Testis (tissue), 3 donors: ENCODE data around the gene RSPH10B2. TPM values are rescaled to one million over a fixed set of nuclear protein-coding genes. Genes with fewer than 3 reads are reported as not detected.
"Not testable (repeated sequence)": the region's sequence is repeated elsewhere in the genome, so short reads cannot be mapped to it uniquely, and the experiment has no call there.

Experiments used
- DNase-seq: peaks from one replicate; pipeline ENCODE4 v3.0.0-alpha.2; 2019
- H3K27ac ChIP-seq, 2 donors: fragments of 200-600 bp; sonication (generic); one replicate each; pipeline ENCODE4 v1.5.1; 2019
- H3K27me3 ChIP-seq: fragments of 200-600 bp; sonication (generic); one replicate; pipeline ENCODE4 v1.5.1; 2019
- H3K36me3 ChIP-seq: fragments of 200-600 bp; sonication (generic); one replicate; pipeline ENCODE4 v1.5.1; 2017; ENCODE audit warnings: low read depth; ENCODE audit errors: missing control alignments
- H3K4me1 ChIP-seq: fragments of 200-600 bp; sonication (generic); one replicate; pipeline ENCODE4 v1.5.1; 2019
- H3K4me3 ChIP-seq, 2 donors: fragments of 200-600 bp; sonication (generic); one replicate each; pipeline ENCODE4 v1.5.1; 2017 to 2019
- H3K9me3 ChIP-seq: fragments of 200-600 bp; sonication (generic); one replicate; pipeline ENCODE4 v1.5.1; 2017
- WGBS, 2 donors: methylation state at CpG; one replicate each; pipeline ENCODE4 v1.1.5; 2018; 5-methylcytosine and 5-hydroxymethylcytosine counted together
- intact Hi-C: fragments of 100-400 bp; cut with DNase I; formaldehyde crosslinking; loops from one replicate; pipeline ENCODE4 v1.15.1; 2023; ENCODE audit warnings: low total_unique reads
- polyA plus RNA-seq: library from polyadenylated mRNA; stranded (reverse); fragments of 350-450 nt; fragmentation: Illumina TruSeq; extraction: RNeasy Lipid Tissue Mini Kit (QIAGEN cat#74804); gene quantifications from one replicate; pipeline ENCODE4 v1.2.3, GENCODE V29; 2014; ENCODE audit warnings: low read depth, low replicate concordance; ENCODE audit not compliant: insufficient read depth
- total RNA-seq, 2 donors: library from RNA; depleted of rRNA; stranded (reverse); fragments of >200 nt; gene quantifications; one replicate each; pipeline ENCODE4 v1.2.3, GENCODE V29; 2016

Gene RSPH10B2
- total and polyA plus RNA-seq, 3 donors from 2014 or later, result 24.3 to 61.3 (median 55.8) TPM

DNA sequence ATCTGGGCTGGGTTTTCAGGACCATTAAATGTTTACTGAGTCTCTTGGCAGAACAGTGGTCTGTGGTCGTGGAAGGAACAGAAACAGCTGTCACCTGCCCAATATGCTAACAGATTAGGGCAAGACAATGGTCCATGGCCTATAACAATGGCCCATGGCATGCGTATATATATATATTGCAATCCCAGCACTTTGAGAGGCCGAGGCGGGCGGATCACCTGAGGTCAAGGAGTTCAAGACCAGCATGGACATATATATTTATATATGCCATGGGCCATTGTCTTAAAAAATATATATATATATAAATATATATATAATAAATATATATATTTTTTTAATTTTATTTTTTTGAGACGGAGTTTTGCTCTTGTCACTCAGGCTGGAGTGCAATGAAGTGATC is 27.7 kb downstream of the RSPH10B2 start:
- H3K9me3 ChIP-seq, H3K27me3 ChIP-seq, H3K4me3 ChIP-seq, H3K4me1 ChIP-seq, H3K27ac ChIP-seq, DNase-seq, intact Hi-C loops, H3K36me3 ChIP-seq: not testable (repeated sequence)
- WGBS, 2 donors, result 87% methylated on average over 6 of the region's 6 CpGs; no CpG with 5 or more reads in 1 of the 2 donors

DNA sequence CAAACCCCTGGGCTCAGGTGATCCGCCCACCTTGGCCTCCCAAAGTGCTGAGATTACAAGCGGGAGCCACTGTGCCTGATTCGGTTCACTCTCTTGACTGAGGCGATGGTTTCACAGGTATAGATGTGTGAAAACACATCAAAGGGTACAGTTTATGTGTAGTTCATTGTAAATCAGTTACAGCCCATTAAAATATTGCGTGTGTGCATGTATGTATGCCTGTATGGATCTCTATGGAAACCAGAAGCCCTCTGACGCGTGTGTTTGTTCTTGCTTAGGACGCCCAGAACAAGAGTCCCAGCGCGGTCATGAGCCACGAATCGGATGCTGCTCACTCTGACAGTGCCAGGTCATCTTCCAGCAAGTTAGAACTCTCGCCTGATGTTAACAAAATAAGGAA is 35.5 kb downstream of the RSPH10B2 start:
- H3K36me3 ChIP-seq, DNase-seq, H3K9me3 ChIP-seq, intact Hi-C loops, H3K4me3 ChIP-seq, H3K27me3 ChIP-seq, H3K27ac ChIP-seq, H3K4me1 ChIP-seq: not testable (repeated sequence)
- no CpG with 5 or more reads among the region's 13 CpGs for WGBS, 2 donors

DNA sequence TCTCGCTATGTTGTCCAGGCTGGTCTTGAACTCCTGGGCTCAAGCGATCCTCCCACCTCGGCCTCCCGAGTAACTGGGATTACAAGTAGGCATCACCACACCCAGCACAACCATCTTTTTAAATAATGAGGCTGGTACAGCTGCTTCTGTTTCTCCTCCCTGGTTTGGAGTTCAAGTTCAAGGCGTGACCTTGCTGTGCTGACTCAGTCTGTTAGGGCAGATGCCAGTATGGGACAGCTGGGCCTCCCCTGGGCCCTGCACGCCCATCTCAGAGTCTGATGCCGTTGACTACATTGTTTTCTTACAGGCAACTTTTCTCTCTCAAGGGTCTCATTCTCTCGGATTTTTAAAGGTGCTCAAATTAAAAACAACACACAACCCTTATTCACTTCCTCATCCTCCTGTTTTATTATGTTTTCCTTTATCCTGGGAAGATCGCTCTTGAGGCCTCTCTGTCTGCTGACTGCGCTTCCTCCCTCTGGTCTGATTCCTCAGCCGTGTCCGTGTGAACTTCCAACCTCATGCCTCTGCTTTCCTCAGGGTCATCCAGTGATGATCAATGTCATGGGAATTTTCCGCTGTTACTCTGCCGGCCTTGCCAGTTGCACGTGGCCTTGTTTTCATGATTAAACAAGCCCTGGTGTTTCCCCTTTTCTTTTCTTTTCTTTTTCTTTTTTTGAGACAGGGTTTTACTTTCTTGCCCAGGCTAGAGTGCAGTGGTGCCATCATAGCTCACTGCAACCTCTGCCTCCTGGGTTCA is 38.4 kb downstream of the RSPH10B2 start:
- H3K4me1 ChIP-seq, H3K27ac ChIP-seq, H3K9me3 ChIP-seq, H3K36me3 ChIP-seq, H3K4me3 ChIP-seq, intact Hi-C loops, H3K27me3 ChIP-seq: not testable (repeated sequence)
- peak; percentile 44 for DNase-seq
- WGBS, 2 donors, result 28 to 80% methylated on average over 3 to 4 of the region's 15 CpGs

DNA sequence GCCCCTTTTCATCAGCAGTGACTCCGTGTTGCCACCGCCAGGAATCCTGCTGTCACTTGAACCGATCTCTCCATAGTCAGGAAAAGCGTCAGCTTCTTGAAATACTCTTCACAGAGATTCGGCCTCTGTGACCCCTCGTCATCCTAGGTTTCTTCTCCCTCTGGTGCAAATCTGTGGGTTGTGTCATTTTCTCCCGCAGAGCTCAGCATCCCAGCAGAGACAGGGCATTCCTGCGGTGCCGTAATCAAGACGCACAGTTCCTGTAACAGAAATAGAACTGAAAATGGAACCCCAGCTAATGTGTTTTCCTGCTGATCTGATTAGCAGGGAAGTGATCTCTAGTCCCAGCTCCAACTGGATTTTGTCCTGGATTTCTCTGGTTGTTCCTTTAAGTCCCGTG is 40.4 kb downstream of the RSPH10B2 start:
- H3K4me1 ChIP-seq, H3K27ac ChIP-seq, H3K36me3 ChIP-seq, DNase-seq, H3K9me3 ChIP-seq, H3K27me3 ChIP-seq, H3K4me3 ChIP-seq, intact Hi-C loops: not testable (repeated sequence)
- 100% methylated on average over 3 to 4 of the region's 11 CpGs for WGBS, 2 donors

DNA sequence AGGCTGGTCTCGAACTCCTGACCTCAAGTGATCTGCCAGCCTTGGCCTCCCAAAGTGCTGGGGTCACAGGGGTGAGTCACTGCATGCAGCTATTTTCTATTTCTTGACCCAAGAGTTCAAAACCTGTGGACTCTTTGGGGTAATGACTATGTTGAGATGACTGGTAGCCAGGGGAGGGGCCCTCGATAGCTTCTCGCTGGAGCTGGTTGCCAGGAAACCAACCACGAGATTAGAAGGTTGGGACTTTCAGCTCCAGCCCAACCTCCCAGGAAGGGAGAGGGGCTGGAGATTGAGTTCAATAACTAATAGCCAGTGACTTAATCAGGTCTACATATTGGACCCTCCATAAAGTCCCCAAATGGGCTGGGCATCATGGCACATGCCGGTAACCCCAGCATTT is 43.3 kb downstream of the RSPH10B2 start:
- H3K9me3 ChIP-seq, H3K27ac ChIP-seq, H3K4me1 ChIP-seq, H3K36me3 ChIP-seq, H3K27me3 ChIP-seq, intact Hi-C loops, H3K4me3 ChIP-seq, DNase-seq: not testable (repeated sequence)
- 75 to 79% methylated on average over 5 of the region's 5 CpGs for WGBS, 2 donors

DNA sequence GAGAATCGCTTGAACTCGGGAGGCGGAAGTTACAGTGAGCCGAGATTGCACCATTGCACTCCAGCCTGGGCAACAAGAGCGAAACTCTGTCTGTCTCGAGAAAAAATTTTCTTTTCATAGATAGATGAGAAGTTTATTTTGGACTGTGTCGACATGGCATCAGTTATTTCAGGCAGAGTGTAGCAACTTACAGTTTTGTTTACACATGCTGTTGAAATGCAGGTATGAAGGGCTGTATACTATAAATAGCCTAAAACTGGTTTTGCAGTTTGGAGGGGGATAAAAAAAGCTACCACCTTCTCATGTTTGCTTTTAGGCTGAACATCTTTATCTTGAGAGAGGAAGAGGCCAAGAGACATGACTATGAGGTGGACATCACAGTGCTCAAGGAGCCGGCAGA is 44.1 kb downstream of the RSPH10B2 start:
- no CpG with 5 or more reads among the region's 8 CpGs for WGBS, 2 donors
- DNase-seq, H3K27ac ChIP-seq, intact Hi-C loops, H3K4me1 ChIP-seq, H3K4me3 ChIP-seq, H3K9me3 ChIP-seq, H3K27me3 ChIP-seq, H3K36me3 ChIP-seq: not testable (repeated sequence)

DNA sequence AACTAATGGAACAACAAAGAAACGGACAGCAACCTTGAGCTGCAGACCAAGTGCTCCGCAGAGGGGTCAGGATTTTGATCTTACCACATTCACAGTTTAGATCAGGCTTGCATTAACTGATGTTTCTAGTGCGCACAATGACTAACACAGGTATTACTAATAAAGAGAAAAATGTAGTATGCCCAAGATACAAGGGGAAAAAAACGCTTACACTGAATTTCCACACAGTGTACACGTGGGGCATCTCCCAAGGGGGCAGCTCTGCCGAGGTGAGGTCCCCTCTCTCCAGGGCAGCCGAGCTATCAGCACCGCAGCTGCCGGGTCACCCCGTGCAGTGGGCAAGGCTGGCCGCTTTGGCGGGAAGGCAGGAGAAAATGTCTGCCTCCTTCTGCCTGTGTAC is 46.0 kb downstream of the RSPH10B2 start:
- H3K36me3 ChIP-seq, H3K4me3 ChIP-seq, intact Hi-C loops, H3K9me3 ChIP-seq, H3K4me1 ChIP-seq, H3K27ac ChIP-seq, H3K27me3 ChIP-seq, DNase-seq: not testable (repeated sequence)
- WGBS, 2 donors, result no CpG with 5 or more reads among the region's 12 CpGs

DNA sequence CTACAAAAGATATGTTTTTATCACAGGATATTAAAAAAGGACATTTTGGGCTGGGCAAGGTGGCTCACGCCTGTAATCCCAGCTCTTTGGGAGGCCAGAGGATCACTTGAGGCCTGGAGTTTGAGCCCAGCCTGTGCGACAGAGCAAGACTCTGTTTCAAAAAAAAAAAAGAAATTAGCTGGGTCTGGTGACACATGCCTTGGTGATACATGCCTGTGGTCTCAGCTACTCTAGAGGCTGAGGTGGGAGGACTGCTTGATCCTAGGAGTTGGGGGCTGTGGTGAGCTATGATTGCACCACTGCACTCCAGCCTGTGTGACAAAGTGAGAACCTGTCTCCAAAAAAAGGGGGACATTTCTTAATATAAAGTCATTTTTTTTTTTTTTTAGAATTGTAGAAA is 46.4 kb downstream of the RSPH10B2 start:
- H3K9me3 ChIP-seq, H3K27ac ChIP-seq, H3K4me3 ChIP-seq, H3K27me3 ChIP-seq, H3K36me3 ChIP-seq, intact Hi-C loops, DNase-seq, H3K4me1 ChIP-seq: not testable (repeated sequence)
- 100% methylated on average over 1 to 2 of the region's 2 CpGs for WGBS, 2 donors

DNA sequence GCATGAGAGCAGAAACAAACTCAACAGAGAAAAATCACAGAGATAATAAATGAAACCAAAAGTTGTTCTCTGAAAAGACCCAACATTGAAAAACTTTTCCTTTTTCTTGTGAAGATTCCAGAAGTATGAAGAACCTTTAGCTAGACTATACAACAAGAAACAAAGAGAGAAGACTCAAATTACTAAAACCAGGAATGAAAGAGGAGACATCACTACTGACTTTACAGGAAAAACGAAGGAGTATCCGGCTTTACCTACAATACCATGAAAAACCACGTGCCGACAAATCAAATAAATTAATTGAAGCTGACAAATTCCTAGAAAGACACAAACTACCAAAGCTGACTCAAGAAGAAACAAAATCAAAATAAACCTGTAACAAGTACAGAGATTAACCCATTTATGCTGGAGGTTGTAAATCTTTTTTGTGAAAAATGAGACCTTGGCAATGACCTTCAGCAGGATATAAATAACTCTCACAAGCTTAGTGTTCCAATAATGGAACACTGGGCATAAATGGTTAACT is 53.6 kb downstream of the RSPH10B2 start:
- H3K4me3 ChIP-seq, DNase-seq, H3K9me3 ChIP-seq, intact Hi-C loops, H3K36me3 ChIP-seq, H3K27me3 ChIP-seq, H3K4me1 ChIP-seq, H3K27ac ChIP-seq: not testable (repeated sequence)
- 90 to 94% methylated on average over 2 of the region's 4 CpGs for WGBS, 2 donors

DNA sequence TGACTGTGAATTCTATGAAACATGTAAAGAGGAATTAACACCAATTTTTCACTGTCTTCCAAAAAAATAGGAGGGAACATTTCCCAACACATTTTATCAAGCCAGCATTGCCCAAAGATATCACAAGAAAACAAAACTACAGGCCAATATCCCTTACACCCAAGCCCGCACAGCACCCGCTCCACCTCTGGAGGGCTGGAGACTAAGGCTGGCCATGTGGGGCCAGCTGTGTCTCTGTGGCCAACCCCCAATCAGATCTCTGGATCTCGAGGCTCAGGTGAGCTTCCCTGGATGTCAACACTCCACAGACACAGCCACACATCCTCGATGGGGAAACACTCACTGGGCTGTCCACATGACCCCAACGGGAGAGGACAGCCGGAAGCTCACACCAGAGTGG is 54.1 kb downstream of the RSPH10B2 start:
- H3K4me1 ChIP-seq, H3K9me3 ChIP-seq, DNase-seq, H3K27me3 ChIP-seq, H3K36me3 ChIP-seq, H3K27ac ChIP-seq, H3K4me3 ChIP-seq, intact Hi-C loops: not testable (repeated sequence)
- WGBS, 2 donors, result 79% methylated on average over 2 of the region's 6 CpGs; no CpG with 5 or more reads in 1 of the 2 donors

DNA sequence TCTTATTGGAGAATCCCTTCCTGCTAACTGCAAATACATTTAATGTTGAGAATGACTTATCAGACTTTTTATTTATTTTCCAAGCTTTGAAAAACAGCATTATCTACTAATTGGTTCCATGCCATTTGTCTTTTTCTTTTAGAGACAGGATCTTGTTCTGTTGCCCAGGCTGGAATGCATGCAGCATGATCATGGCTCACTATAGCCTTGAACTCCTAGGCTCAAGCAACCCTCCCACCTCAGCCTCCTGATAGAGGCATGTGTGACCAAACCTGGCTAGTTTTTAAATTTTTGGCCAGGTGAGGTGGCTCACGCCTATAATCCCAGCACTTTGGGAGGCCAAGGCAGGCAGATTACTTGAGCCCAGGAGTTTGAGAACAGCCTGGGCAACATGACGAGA is 59.1 kb downstream of the RSPH10B2 start:
- 87 to 93% methylated on average over 2 of the region's 2 CpGs for whole genome bisulfite sequencing, 2 donors
- H3K9me3 ChIP-seq, H3K27me3 ChIP-seq, H3K36me3 ChIP-seq, H3K4me1 ChIP-seq, intact Hi-C loops, H3K27ac ChIP-seq, H3K4me3 ChIP-seq, DNase-seq: not testable (repeated sequence)

DNA sequence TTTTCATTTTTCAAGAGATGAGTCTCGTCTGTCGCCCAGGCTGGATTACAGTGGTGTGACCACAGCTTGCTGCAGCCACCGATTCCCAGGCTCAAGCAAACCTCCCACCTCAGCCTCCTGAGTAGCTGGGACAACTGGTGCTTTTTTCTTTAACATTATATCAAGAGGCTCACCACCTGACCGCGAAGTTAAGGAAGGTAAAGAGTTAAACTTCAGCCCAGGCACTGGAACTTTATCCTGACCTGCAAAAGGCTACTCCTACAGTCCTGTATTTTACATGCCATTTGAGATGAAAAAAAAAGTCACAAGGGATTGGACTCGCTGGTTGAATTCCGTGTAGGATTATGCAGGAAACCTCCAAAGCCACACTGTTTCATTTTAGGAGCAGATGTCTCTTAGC is 61.6 kb downstream of the RSPH10B2 start:
- H3K27ac ChIP-seq, DNase-seq, H3K9me3 ChIP-seq, intact Hi-C loops, H3K4me3 ChIP-seq, H3K36me3 ChIP-seq, H3K4me1 ChIP-seq, H3K27me3 ChIP-seq: not testable (repeated sequence)
- 84 to 85% methylated on average over 7 of the region's 7 CpGs for WGBS, 2 donors
